T-helper 9 cell (primary cell): ENCODE measurements around the gene ARL16.
"Not testable (repeated sequence)": the region's sequence is repeated elsewhere in the genome, so short reads cannot be mapped to it uniquely, and the experiment has no call there.

Experiments used
- DNase-seq: peaks from one replicate; pipeline ENCODE4 v3.0.0-alpha.2; 2020

The ARL16 gene

DNA sequence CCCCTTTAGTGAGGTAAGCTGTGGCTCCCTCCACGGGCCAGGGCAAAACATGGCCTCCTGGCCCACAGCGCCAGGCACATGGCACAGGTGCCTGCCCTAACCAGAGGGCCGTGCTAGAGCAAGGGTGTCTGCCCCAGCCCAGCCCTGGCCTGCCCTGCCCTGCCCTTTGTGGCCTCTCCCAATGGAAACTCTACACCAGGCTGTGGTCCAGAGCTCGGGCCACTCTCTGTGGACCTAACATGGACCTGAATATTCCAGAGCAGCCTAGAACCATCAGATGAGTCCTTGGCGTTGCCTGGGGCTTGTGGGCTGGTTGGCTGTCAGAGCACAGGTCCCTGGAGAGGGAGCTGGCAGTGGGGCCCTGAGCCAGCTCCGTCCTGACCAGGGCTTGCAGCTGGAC is 11.6 kb upstream of the ARL16 start:
- DNase-seq: no peak

DNA sequence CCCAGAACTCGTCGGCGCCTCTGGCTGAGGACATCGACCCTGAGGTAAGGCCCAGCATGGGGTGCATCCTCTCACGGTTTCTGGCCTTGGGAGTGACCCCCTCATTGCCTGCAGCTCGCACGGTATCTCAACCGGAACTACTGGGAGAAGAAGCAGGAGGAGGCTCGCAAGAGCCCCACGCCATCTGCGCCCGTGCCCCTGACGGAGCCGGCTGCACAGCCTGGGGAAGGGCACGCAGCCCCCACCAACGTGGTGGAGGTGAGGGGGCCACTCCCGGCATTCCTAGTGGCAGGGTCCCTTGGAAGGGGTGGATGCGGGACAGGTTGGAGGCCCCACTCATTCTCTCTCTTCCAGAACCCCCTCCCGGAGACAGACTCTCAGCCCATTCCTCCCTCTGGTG is 11.2 kb upstream of the ARL16 start:
- no peak for DNase-seq

DNA sequence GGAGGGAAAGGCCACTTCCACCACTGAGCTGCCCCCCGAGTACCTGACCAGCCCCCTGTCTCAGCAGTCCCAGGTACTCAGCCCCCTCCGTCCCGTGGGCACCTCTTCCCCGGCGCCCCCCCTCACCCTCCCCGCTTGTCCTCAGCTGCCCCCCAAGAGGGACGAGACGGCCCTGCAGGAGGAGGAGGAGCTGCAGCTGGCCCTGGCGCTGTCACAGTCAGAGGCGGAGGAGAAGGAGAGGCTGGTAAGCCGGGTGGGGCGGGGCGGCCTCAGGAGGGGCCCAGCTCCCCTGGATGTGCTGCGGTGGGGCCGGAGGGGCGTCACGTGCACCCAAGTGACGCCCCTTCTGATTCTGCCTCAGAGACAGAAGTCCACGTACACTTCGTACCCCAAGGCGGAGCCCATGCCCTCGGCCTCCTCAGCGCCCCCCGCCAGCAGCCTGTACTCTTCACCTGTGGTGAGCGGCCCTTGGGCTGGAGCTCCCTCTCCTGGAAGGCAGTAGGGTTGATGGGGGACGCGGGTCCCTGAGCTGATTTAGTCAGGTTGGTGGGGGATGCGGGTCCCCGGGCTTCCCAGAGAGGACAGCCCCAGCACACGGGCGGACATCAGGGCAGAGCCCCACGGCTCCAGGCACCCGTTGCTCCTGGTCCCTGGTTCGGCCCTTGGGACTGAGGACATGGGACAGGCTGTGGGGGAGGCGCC is 10.1 kb upstream of the ARL16 start:
- DNase-seq: no peak

DNA sequence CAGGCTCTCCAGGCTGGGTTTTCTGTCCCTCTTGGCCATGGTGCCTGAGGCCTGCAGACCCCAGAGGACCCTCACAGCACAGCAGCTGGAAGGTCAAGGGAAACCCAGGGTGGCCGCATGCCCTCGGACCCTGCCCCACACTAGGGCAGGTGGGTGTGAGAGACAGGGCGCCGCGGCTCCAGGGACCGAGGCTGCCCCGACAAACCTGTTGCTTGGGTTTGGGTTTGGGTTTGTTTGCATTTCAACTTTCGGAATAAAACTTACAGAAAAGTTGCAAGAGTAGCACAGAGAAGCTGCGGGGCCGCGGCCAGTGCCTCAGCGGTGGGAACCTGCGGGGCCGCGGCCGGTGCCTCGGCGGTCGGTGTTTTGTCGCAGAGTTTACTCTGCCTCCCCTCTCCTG is 8.0 kb upstream of the ARL16 start:
- DNase-seq: no peak

DNA sequence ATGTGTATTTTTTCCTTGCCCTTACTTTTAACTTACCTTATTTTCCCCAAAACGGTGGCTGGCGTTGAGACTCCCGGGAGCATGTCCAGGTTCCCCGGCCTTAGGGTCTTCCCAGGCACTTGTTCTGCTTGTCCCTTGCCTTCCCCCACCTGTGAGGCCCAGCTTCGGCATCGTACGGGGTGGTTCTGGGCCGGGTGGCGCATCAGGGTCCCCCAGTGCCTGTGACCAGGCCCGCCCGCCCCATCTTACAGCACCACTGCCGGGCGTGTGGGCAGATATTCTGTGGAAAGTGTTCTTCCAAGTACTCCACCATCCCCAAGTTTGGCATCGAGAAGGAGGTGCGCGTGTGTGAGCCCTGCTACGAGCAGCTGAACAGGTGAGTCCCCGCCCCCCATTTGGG is 7.6 kb upstream of the ARL16 start:
- DNase-seq: no peak

DNA sequence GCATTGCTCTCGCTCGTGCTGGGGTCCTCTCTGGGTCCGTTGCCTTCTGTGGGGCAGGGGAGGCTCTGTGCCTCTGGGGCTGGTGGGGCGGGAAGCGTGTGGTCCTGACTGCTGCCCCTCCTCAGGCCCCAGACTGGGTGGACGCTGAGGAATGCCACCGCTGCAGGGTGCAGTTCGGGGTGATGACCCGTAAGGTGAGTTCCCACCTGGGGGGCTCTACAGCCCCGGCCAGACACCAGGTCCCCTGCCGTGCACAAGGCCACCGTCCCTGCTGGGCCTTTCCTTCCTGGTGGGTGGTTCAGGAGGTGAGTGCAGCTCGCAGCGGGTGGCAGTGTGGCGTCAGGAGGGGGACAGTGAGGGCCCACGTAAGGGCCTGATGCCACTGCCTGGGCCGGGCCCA is 7.0 kb upstream of the ARL16 start:
- no peak for DNase-seq

DNA sequence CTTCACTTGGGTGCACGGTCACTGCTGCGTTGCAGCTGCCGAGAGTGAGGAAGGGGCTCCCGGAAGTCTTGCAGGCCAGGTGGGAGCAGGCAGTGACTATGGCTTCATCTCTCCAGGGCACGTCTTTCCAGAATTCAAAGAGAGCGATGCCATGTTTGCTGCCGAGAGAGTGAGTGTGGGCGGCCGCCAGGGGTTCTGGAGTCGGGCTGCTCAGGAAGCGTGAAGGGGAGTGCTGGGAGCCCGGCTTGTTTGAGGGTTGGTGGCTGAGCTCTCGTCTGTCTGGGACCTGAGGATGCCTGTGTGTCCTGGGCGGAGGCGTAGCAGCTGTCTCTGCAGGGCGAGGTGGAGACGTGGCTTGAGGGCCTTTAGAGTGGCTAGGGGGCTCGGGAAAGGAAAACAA is 6.5 kb upstream of the ARL16 start:
- no peak for DNase-seq

DNA sequence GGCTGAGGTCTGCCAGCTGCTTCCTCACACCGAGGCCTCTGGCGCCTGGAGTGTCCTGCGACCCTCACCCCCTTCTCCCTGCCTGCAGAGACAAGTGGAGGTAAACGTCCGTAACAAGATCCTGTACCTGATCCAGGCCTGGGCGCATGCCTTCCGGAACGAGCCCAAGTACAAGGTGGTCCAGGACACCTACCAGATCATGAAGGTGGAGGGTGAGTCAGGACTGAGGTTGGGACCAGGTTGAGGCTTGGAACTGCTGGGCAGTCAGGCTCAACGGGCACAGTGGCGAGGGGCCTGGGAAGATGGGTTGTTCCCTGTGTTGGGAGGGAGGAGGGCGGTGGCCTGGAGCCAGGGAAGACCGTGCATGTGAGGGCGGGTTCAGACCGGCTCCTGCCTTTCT is 5.0 kb upstream of the ARL16 start:
- DNase-seq: no peak

DNA sequence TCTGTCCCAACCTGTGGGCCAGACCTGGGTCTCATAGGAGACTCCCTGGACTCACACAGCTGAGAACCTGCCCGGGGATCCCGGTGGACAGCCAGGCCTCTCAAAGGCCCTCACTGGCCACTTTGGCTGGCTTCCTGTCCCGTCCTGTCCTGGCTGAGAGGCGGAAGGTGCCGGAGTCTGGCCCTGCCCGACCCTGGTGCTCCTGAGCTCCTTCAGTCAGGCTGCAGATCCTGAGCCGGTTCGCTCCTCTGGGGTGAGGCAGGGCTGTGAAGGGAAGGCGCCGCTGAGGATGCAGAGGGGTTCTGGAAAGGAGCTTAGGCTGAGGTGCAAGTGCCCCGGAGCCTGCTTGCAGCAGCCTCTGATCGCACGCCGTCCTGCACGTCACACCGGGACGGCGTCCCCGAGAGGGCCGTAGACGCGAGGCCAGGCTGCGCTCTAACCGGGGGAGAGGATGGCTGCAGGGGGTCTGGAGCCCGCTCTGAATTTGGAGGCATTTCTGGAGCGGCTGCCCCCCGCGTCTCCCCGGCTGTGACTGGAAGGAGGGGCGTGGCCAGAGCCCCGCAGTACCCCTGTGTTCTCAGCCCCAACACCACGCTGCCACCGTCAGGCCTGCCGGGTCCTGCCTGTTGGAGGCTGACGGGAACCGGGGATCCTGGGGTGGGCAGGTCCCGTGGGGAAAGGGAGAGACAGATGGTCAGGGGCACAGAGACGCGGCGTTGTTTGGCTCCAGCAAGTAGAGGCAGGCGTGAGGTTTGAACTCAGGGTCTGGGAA is 4.4 kb upstream of the ARL16 start:
- DNase-seq: no peak

DNA sequence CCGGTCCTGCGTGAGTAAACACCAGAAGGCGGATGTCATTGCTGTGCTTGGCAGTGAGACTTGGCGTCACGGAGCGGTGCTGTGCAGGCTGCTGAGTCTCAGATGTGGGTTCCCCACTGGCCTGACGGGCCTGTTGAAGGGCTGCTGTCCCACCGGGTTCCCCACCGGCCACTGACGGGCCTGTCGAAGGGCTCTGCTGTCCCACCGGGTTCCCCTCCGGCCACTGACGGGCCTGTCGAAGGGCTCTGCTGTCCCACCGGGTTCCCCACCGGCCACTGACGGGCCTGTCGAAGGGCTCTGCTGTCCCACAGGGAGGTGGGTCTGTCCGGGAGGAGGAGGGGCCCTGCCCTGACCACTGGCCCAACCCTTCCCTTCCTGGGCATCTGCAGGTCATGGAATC is 3.0 kb upstream of the ARL16 start:
- no peak for DNase-seq

DNA sequence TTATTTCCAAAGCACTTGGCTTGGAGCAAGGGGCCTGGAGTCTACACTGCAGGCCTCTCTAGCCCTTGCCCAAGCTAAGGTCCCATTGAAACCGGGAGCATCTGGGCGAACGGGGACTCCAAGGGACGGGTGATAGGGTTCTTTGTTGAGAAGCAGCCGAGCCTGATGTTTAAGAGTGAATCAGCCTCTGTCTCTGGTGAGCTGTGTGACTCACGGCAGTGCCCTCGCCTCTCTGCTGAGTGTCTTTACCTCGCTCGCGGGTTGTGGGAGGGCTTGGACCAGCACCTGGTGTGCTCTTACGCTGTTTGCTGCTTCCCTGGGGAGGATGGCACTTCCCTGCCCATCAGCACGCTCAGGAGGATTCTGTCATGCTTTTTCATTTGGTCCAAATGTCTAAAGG is 1.5 kb upstream of the ARL16 start:
- DNase-seq: no peak

DNA sequence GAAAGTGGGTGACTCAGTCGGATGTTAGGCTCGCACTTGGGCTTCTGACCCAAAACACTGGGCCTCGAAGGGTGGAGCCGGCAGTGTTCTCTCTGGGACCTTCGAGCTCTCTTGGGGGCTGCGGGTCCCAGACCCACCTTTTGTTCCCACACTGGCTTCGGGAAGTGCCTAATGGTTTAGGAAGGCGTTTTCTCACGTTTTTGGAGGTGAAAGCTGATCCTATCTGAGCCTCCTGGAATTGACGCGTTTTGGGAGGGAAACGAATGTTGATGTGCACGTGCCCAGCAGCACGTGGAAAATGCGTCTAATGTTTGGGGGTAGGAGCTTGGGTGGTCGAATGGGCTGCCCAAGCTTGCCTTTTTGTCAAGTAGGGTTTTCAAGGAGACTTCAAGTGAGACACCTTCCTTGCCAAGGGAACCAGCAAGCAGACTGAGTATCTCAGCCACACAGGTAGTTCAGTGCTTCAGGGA is 880 bp upstream of the ARL16 start:
- no peak for DNase-seq

DNA sequence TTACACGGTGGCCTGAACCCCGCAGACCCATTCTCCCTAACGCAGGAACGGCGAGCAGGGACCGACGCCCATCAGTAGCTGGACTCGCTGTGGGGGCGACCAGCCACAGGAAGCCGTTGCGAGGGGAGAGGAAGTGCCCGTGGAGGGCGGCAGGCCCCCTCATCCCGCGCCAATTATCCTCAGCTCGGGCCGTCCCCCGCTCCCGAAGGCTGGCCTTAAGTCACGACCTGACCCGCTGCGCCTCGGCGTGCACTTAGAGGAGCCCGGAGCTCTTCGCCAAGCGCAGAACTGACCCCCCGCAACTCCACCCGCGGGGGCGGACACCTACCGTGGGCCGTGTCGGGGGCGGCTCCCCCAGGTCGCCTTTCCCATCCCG is 401 bp downstream of the ARL16 start:
- no peak for DNase-seq

DNA sequence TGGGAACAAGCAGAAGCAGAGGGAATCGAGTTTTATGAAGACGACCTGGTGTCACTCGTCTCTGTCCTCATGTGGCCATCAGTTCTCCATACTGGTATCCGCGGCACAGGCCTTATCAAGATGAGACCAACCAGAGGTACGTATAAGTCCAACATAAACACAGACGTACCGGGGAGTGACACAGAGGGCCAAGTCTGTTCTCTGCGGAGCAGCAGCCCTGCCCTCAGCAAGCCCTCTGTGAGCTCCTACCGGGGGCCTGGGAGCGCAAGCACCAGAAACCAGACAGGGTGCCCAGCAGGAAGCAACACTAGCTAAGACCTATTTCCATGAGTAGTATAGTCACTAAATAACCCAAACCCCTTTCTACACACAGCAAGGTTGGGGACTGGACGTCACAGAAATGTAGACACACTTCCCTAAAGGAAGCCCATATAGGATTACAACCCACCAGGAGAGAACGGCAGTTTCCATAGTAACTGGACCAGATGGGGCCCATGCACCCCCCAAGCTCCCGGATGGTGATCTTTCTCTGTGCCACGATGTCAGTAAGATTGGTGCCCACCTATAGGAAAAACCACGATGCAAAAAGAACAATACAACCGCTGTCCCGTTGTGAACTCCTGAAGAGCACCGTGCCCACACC is 911 bp downstream of the ARL16 start:
- DNase-seq: no peak

DNA sequence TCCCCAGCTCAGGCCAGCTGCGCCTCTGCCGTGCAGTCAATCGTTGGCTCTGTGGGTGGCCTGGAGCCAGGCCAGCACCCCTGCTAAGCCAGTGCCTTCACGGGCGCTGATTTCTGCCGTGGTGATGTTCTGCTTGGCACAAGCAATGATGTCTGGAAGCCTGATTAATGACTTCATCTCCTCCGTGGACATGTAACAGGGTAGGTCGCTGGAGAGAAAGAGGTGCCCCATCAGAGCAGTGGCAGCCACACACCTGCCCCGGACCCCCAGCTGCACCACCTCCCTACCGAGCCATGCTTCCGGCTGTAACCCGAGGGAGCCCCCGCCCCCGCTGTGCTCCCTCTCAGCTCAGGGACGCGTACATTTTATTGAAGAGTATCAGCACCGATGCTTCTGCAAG is 1.9 kb downstream of the ARL16 start:
- DNase-seq: no peak

DNA sequence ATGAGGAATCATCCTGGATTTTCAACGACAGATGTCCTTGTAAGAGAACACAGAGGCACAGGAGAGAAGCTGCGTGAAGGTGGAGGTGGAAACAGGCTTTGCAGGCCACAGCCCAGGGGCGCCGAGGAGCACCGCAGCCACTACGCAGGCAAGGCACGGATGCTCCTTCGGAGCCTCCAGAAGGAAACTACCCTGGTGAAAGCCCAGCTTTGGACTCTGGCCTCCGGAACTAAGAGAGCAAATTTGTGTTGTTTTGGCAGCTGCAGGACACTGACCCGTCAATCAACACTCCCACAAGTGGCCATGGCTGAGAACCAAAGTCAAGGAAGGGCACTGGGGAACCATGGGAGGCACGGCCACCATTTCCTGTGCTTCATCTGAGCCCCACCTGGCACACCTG is 3.4 kb downstream of the ARL16 start:
- no peak for DNase-seq

DNA sequence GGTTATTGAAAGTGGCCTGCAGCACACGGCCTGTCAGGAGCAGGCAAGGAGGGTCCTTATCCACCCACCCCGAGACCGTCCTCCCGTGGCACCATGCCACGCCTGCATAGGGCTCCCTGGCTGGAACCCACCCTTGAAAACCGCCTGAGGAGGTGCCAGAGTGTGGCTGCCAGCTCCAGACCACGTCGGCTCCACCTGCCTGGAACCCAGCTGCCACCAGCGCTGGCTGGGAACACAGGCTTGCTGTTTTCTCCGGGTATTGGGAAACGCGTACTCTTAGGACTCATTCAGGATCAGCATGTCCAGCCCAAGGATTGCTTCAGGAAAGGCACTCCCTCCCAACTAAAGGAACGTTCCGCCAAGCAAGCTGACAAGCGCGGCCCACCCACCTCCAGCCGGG is 6.7 kb downstream of the ARL16 start:
- DNase-seq: no peak

DNA sequence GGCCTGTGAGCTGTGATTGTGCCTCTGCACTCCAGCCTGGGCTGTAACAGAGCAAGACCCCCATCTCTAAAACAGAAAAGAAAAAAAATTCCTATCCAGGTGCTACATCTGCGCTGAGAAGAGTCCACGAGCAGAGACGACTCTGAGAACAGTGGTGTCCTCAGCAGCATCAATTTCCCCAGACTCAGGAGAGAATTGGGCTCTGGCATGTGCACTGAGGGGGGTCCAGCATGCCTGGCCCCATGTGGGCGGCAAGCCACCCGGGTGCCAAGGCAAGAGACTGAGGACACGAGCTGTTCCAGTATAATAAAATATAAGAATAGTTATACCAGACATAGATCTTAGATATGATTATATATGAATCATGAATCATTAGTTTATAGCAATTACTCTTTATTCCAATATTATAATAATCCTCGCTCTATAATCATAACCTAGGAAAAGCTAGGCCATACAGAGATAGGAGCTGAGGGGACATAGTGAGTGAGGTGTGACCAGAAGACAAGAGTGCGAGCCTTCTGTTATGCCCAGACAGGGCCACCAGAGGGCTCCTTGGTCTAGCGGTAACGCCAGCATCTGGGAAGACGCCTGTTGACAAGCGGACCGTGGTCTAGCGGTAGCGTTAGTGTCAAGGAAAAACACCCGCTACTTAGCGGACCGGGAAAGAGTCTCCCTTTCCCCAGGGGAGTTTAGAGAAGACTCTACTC is 7.9 kb downstream of the ARL16 start:
- not testable (repeated sequence) for DNase-seq

DNA sequence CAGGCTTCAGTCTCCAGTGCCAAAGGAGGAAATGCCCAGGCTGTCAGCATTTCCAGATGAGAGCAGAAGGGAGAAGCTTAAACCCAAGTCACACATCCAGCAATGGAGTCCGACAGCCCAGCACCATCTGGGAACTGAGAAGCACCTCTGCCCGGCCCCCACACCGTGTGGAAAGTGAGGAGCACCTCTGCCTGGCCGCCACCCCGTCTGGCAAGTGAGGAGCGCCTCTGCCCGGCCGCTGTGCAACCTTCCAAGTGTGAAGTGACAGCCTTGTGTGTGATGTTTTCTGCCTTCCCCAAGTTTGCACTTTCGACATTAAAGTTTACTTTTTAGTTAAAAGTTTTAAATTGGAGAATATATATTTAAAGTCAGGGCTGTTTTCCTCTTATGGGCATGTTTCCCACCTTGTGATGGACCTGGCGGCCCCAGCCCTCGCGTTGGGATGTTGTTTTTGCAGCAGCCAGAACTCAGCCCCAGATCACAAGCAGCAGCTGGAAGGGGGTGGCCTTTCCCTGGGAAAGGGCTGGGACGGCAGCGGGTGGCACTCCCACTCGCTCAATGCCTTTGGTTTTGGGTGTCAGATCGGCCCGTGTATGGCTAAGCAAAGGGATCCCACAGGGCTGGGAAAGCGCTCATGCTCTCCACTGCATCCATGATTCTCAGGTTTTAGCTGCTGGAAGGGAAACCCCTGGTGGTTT is 9.9 kb downstream of the ARL16 start:
- DNase-seq: no peak

DNA sequence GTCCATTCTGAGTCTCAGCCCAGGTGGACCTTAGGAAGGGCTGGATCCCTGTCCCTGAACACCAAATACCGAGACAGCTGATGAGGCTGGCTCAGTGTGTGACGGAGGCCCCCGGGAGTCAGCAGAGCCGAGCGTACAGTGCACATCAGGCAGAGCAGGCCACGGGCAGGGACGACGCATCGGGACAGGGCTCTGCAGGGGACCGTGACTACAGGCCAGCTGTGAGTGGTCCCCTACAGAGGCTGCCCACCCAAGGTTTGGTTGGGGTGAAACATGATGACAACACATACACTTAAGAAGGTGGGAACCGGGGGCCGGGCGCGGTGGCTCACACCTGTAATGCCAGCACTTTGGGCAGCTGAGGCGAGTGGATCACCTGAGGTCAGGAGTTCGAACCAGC is 10.6 kb downstream of the ARL16 start:
- DNase-seq: no peak

DNA sequence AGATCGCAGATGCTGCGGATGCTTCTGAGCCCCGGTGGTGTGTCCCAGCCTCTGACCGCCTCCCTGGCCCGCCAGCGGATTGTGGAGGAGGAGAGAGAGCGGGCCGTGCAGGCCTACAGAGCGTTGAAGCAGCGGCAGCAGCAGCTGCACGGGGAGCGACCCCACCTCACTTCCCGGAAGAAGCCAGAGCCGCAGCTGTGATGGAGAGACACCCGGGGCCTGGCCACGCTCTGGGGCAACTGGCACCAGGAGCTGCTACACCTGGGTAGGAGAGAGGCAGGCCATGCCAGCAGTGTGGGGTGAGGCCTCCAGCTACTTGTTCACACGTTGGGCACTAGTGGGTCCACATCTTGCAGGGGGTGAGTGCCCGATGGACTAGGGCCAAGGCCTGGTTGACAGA is 11.1 kb downstream of the ARL16 start:
- no peak for DNase-seq

DNA sequence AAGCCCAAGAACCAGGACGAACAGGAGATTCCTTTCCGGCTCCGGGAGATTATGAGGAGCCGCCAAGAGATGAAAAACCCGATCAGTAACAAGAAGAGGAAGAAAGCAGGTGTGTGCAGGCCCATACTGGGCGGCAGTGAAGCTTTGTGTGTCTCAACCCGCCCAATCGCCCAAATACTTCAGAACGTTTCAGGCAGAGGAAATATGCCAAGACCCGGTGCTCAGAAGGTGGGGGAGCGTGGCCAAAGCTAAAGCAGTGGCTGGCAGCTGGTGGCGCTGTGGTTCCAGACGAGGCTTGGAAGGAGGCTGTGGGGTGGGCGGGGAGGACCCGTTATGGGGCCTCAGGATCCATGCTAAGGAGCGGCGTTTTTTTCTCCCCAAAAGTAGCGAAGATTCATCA is 15.8 kb downstream of the ARL16 start:
- DNase-seq: no peak
